ENCODE results near the gene PCDH9. TPM values are rescaled to one million over a fixed set of nuclear protein-coding genes. Genes with fewer than 3 reads are reported as not detected.

The PCDH9 gene
- total and polyA plus RNA-seq, 2 experiments from 2014 or later = 0.31 to 0.52 TPM

DNA sequence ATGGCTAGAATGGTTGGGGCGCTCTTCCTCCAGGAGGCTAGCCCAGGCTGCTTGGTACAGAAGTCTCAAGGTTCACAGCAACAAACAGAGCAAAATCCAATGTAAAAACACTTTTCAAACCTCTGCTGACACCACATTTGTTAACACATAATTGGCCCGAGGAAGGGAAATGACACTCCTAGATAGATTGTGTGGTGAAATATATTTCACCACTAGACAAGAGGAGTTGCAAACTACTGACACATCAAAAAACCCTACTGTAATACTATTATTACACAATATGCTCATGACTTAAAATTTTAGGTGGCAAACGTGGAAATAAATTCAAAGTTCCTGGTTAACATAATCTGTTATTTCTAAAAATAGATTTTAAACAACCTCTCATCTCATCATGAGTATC, 643.6 kb downstream of the PCDH9 start:
- H4K20me1 ChIP-seq (replicated peaks; ENCODE audit: insufficient read depth) = no peaks in the 10 kb centered on the region
- no peak overlapping the region; the same call in 1 of the 2 replicates for H2AFZ ChIP-seq
- no peaks in the 10 kb centered on the region for H3K4me1 ChIP-seq (ENCODE audit: insufficient read depth)
- Mint-ChIP-seq H3K36me3 (ENCODE audit: low read depth) (no peaks in the 10 kb centered on the region), H3K27me3 (ENCODE audit: insufficient read depth, low read depth, poor library complexity) (no peaks in the 10 kb centered on the region), H3K9me3 (no peaks in the 10 kb centered on the region), H3K4me1 (peaks cover 7% of the 10 kb centered on the region), H3K27ac (no peak overlapping the region; the same call in 1 of the 2 replicates), H3K4me3 (no peak overlapping the region)
- no peaks in the 10 kb centered on the region for H3K9me2 ChIP-seq (ENCODE audit: insufficient read depth)
- no peak for DNase-seq (ENCODE audit: low spot score)
- no peaks in the 10 kb centered on the region for H3K79me2 ChIP-seq (replicated peaks; ENCODE audit: insufficient read depth)
- no peak overlapping the region for H3K27ac ChIP-seq (ENCODE audit: low read depth)
- TF ChIP-seq EZH2phosphoT487 (IDR thresholded peaks at IDR 0.05; ENCODE audit: unreplicated experiment) = no peak
- TF ChIP-seq, protein P1, sequence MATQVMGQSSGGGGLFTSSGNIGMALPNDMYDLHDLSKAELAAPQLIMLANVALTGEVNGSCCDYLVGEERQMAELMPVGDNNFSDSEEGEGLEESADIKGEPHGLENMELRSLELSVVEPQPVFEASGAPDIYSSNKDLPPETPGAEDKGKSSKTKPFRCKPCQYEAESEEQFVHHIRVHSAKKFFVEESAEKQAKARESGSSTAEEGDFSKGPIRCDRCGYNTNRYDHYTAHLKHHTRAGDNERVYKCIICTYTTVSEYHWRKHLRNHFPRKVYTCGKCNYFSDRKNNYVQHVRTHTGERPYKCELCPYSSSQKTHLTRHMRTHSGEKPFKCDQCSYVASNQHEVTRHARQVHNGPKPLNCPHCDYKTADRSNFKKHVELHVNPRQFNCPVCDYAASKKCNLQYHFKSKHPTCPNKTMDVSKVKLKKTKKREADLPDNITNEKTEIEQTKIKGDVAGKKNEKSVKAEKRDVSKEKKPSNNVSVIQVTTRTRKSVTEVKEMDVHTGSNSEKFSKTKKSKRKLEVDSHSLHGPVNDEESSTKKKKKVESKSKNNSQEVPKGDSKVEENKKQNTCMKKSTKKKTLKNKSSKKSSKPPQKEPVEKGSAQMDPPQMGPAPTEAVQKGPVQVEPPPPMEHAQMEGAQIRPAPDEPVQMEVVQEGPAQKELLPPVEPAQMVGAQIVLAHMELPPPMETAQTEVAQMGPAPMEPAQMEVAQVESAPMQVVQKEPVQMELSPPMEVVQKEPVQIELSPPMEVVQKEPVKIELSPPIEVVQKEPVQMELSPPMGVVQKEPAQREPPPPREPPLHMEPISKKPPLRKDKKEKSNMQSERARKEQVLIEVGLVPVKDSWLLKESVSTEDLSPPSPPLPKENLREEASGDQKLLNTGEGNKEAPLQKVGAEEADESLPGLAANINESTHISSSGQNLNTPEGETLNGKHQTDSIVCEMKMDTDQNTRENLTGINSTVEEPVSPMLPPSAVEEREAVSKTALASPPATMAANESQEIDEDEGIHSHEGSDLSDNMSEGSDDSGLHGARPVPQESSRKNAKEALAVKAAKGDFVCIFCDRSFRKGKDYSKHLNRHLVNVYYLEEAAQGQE (IDR thresholded peaks at IDR 0.05; ENCODE audit: unreplicated experiment) = no peak
- TF ChIP-seq, protein P2, sequence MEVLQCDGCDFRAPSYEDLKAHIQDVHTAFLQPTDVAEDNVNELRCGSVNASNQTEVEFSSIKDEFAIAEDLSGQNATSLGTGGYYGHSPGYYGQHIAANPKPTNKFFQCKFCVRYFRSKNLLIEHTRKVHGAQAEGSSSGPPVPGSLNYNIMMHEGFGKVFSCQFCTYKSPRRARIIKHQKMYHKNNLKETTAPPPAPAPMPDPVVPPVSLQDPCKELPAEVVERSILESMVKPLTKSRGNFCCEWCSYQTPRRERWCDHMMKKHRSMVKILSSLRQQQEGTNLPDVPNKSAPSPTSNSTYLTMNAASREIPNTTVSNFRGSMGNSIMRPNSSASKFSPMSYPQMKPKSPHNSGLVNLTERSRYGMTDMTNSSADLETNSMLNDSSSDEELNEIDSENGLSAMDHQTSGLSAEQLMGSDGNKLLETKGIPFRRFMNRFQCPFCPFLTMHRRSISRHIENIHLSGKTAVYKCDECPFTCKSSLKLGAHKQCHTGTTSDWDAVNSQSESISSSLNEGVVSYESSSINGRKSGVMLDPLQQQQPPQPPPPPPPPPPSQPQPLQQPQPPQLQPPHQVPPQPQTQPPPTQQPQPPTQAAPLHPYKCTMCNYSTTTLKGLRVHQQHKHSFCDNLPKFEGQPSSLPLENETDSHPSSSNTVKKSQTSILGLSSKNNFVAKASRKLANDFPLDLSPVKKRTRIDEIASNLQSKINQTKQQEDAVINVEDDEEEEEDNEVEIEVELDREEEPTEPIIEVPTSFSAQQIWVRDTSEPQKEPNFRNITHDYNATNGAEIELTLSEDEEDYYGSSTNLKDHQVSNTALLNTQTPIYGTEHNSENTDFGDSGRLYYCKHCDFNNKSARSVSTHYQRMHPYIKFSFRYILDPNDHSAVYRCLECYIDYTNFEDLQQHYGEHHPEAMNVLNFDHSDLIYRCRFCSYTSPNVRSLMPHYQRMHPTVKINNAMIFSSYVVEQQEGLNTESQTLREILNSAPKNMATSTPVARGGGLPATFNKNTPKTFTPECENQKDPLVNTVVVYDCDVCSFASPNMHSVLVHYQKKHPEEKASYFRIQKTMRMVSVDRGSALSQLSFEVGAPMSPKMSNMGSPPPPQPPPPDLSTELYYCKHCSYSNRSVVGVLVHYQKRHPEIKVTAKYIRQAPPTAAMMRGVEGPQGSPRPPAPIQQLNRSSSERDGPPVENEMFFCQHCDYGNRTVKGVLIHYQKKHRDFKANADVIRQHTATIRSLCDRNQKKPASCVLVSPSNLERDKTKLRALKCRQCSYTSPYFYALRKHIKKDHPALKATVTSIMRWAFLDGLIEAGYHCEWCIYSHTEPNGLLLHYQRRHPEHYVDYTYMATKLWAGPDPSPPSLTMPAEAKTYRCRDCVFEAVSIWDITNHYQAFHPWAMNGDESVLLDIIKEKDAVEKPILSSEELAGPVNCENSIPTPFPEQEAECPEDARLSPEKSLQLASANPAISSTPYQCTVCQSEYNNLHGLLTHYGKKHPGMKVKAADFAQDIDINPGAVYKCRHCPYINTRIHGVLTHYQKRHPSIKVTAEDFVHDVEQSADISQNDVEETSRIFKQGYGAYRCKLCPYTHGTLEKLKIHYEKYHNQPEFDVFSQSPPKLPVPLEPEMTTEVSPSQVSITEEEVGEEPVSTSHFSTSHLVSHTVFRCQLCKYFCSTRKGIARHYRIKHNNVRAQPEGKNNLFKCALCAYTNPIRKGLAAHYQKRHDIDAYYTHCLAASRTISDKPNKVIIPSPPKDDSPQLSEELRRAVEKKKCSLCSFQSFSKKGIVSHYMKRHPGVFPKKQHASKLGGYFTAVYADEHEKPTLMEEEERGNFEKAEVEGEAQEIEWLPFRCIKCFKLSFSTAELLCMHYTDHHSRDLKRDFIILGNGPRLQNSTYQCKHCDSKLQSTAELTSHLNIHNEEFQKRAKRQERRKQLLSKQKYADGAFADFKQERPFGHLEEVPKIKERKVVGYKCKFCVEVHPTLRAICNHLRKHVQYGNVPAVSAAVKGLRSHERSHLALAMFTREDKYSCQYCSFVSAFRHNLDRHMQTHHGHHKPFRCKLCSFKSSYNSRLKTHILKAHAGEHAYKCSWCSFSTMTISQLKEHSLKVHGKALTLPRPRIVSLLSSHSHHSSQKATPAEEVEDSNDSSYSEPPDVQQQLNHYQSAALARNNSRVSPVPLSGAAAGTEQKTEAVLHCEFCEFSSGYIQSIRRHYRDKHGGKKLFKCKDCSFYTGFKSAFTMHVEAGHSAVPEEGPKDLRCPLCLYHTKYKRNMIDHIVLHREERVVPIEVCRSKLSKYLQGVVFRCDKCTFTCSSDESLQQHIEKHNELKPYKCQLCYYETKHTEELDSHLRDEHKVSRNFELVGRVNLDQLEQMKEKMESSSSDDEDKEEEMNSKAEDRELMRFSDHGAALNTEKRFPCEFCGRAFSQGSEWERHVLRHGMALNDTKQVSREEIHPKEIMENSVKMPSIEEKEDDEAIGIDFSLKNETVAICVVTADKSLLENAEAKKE (CRISPR knock-in tag; IDR thresholded peaks at IDR 0.05) = no peak
- no peak for TF ChIP-seq ZNF114 (CRISPR knock-in tag; IDR thresholded peaks at IDR 0.05)
- TF ChIP-seq STAT1 (IDR thresholded peaks at IDR 0.05; ENCODE audit: unreplicated experiment) = no peak
- TF ChIP-seq POLR2AphosphoS5 (IDR thresholded peaks at IDR 0.05; ENCODE audit: low read depth) = no peak
- TF ChIP-seq ZNF331 (CRISPR knock-in tag; IDR thresholded peaks at IDR 0.05; ENCODE audit: low read depth) = no peak
- TF ChIP-seq, protein P3, sequence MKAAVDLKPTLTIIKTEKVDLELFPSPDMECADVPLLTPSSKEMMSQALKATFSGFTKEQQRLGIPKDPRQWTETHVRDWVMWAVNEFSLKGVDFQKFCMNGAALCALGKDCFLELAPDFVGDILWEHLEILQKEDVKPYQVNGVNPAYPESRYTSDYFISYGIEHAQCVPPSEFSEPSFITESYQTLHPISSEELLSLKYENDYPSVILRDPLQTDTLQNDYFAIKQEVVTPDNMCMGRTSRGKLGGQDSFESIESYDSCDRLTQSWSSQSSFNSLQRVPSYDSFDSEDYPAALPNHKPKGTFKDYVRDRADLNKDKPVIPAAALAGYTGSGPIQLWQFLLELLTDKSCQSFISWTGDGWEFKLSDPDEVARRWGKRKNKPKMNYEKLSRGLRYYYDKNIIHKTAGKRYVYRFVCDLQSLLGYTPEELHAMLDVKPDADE (IDR thresholded peaks at IDR 0.05) = no peak
- TF ChIP-seq, protein P4, sequence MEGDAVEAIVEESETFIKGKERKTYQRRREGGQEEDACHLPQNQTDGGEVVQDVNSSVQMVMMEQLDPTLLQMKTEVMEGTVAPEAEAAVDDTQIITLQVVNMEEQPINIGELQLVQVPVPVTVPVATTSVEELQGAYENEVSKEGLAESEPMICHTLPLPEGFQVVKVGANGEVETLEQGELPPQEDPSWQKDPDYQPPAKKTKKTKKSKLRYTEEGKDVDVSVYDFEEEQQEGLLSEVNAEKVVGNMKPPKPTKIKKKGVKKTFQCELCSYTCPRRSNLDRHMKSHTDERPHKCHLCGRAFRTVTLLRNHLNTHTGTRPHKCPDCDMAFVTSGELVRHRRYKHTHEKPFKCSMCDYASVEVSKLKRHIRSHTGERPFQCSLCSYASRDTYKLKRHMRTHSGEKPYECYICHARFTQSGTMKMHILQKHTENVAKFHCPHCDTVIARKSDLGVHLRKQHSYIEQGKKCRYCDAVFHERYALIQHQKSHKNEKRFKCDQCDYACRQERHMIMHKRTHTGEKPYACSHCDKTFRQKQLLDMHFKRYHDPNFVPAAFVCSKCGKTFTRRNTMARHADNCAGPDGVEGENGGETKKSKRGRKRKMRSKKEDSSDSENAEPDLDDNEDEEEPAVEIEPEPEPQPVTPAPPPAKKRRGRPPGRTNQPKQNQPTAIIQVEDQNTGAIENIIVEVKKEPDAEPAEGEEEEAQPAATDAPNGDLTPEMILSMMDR (conservative IDR thresholded peaks at IDR 0.05; ENCODE audit: low read depth in 2 of 2) = no peak
- TF ChIP-seq NANOG (IDR thresholded peaks at IDR 0.05; ENCODE audit: borderline replicate concordance) = no peak
- TF ChIP-seq EZH2 (IDR thresholded peaks at IDR 0.05; ENCODE audit: low read depth, unreplicated experiment) = no peak
- TF ChIP-seq CREB1 (CRISPR knock-in tag; IDR thresholded peaks at IDR 0.05; ENCODE audit: low read depth) = no peak
- TF ChIP-seq JUNB (IDR thresholded peaks at IDR 0.05; ENCODE audit: unreplicated experiment) = no peak
- H3K27me3 ChIP-seq (ENCODE audit: insufficient read depth) = no peaks in the 10 kb centered on the region
- H3K4me2 ChIP-seq = no peak overlapping the region
- no peaks in the 10 kb centered on the region for H3K36me3 ChIP-seq (ENCODE audit: insufficient read depth)
- ATAC-seq = no peak
- H3F3A ChIP-seq (replicated peaks; ENCODE audit: low read depth) = no peaks in the 10 kb centered on the region
- no peak overlapping the region for H3K4me3 ChIP-seq

Data from GM23338 (cell line).